ENCODE results near the gene IFNA8. TPM values are rescaled to one million over a fixed set of nuclear protein-coding genes. Genes with fewer than 3 reads are reported as not detected.

Gene IFNA8
- total and polyA plus RNA-seq, 8 donors: not detected

- TF ChIP-seq CTCF (IDR thresholded peaks at IDR 0.05): no peak
- H3K4me3 ChIP-seq: no peak overlapping the region
- H3K27ac ChIP-seq: no peak overlapping the region
- H3K9me3 ChIP-seq: no peaks in the 10 kb centered on the region
- intact Hi-C loops (cut with DNase I): loop anchor here in 1 of 2 donors (10.0 kb wide), 1 partner anchor 84 kb away; no protein-coding TSS in a partner anchor
- peak in 1 of 4 donors; percentile 15 for DNase-seq
- peaks cover 51 to 86% of the 10 kb centered on the region in 2 donors for H3K27me3 ChIP-seq
- H3K36me3 ChIP-seq: no peaks in the 10 kb centered on the region
- peaks cover 8 to 14% of the 10 kb centered on the region in 2 donors for H3K4me1 ChIP-seq
- no peak for ATAC-seq
Measured at GRCh38 chr9:21398955-21399489, 9.9 kb upstream of the IFNA8 start.

GRCh38 chr9:21399956-21400355, 9.0 kb upstream of the IFNA8 start:
- intact Hi-C loops (cut with DNase I): loop anchor here in 1 of 2 donors (10.0 kb wide), 1 partner anchor 85 kb away; no protein-coding TSS in a partner anchor
- ATAC-seq: no peak
- TF ChIP-seq CTCF (IDR thresholded peaks at IDR 0.05): no peak
- H3K27ac ChIP-seq: no peak overlapping the region
- no peaks in the 10 kb centered on the region for H3K9me3 ChIP-seq
- DNase-seq: no peak
- peaks cover 8 to 14% of the 10 kb centered on the region in 2 donors for H3K4me1 ChIP-seq
- no peaks in the 10 kb centered on the region for H3K36me3 ChIP-seq
- H3K4me3 ChIP-seq: no peak overlapping the region
- peaks cover 44 to 80% of the 10 kb centered on the region in 2 donors for H3K27me3 ChIP-seq

GRCh38 chr9:21402386-21403251, 6.3 kb upstream of the IFNA8 start:
- intact Hi-C loops (cut with DNase I): no loop called here
- DNase-seq: peak in 1 of 4 donors; percentile 72
- Histone ChIP-seq H3K9me3 (no peaks in the 10 kb centered on the region), H3K36me3 (no peaks in the 10 kb centered on the region), H3K27me3 (peaks cover 25 to 54% of the 10 kb centered on the region in 2 donors), H3K4me1 (peaks cover 7 to 8% of the 10 kb centered on the region in 2 donors), H3K27ac (no peak overlapping the region), H3K4me3 (no peak overlapping the region)
- TF ChIP-seq CTCF (IDR thresholded peaks at IDR 0.05): no peak
- ATAC-seq: peak; percentile 36

- no peak overlapping the region for H3K4me3 ChIP-seq
- no peaks in the 10 kb centered on the region for H3K36me3 ChIP-seq
- no peak for DNase-seq
- intact Hi-C loops (cut with DNase I): no loop called here
- no peak overlapping the region for H3K27ac ChIP-seq
- no peaks in the 10 kb centered on the region for H3K9me3 ChIP-seq
- H3K4me1 ChIP-seq: peaks cover 7 to 8% of the 10 kb centered on the region in 2 donors
- no peak for ATAC-seq
- no peak for TF ChIP-seq CTCF (IDR thresholded peaks at IDR 0.05)
- H3K27me3 ChIP-seq: peaks cover 24 to 50% of the 10 kb centered on the region in 2 donors
Measured at GRCh38 chr9:21404146-21404545, 4.8 kb upstream of the IFNA8 start.

GRCh38 chr9:21412107-21412506, 3.2 kb downstream of the IFNA8 start:
- H3K27ac ChIP-seq: no peak overlapping the region

More at GRCh38 chr9:21412107-21412506, 3.2 kb downstream of the IFNA8 start:
- H3K4me3 ChIP-seq: no peak overlapping the region
- no peaks in the 10 kb centered on the region for H3K4me1 ChIP-seq
- no peak for TF ChIP-seq CTCF (IDR thresholded peaks at IDR 0.05)
- H3K27me3 ChIP-seq: no peaks in the 10 kb centered on the region
- ATAC-seq (no peak), DNase-seq (no peak)
- H3K36me3 ChIP-seq: no peaks in the 10 kb centered on the region
- intact Hi-C loops (cut with DNase I): no loop called here
- H3K9me3 ChIP-seq: no peaks in the 10 kb centered on the region
